ACC112 (cell line): ENCODE data around the gene GPC6.

Source experiments
- H2AFZ ChIP-seq: fragments of 200-600 bp; sonication (generic); one replicate; pipeline ENCODE4 v1.6.0; 2017; ENCODE audit warnings: antibody characterized with exemption, low read length; ENCODE audit not compliant: unreplicated experiment
- H3K27ac ChIP-seq: fragments of 200-600 bp; sonication (generic); 2 replicates; pipeline ENCODE4 v1.5.1; 2014; ENCODE audit warnings: low read depth, mild to moderate bottlenecking, antibody characterized with exemption, low read length, moderate library complexity
- H3K27me3 ChIP-seq: fragments of 200-600 bp; sonication (generic); 2 replicates; pipeline ENCODE4 v1.6.1; 2014; ENCODE audit warnings: mild to moderate bottlenecking, antibody characterized with exemption, low read length, moderate library complexity, mixed read lengths; ENCODE audit not compliant: insufficient read depth
- H3K36me3 ChIP-seq: fragments of 200-600 bp; sonication (generic); 2 replicates; pipeline ENCODE4 v1.6.1; 2016; ENCODE audit warnings: mild to moderate bottlenecking, antibody characterized with exemption, low read length, moderate library complexity, mixed read lengths; ENCODE audit not compliant: insufficient read depth
- H3K4me1 ChIP-seq: fragments of 200-600 bp; sonication (generic); one replicate; pipeline ENCODE4 v1.6.1; 2016; ENCODE audit warnings: low read length, mixed read lengths; ENCODE audit not compliant: insufficient read depth, unreplicated experiment, control insufficient read depth
- H3K4me3 ChIP-seq: fragments of 200-600 bp; sonication (generic); 2 replicates; pipeline ENCODE4 v1.5.1; 2014; ENCODE audit warnings: mild to moderate bottlenecking, low read depth, low read length
- H3K79me2 ChIP-seq: fragments of 200-600 bp; sonication (generic); one replicate; pipeline ENCODE4 v1.6.0; 2016; ENCODE audit warnings: low read length; ENCODE audit not compliant: control insufficient read depth, unreplicated experiment, insufficient read depth

The GPC6 gene

DNA sequence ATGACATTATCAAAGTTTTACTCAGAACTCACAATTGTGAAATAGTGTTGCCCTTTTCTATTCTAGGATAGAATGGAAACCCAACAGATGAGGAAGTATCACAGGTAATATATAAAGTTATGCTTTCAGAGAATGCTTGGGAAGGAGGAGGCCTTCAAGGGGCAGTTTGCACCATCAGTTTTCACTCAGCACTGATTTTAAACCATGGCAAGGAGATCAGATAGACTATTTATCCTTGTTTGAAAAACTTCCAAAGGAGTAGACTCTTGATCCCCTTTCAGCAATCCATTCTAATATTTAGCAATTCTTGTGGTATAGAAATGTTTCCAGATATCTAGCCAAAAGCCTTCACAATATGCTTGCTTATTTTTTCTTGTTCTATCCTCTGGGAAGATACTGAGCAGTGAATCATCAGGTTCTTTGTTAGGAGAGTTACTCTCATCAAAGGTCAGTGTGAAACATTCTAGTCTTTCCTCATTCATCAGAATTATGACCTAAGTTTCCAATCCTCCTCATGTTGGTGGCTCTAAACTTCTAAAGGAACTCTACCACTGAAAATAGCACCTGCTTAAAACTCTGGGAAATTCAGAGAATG lies 3.8 kb downstream of the GPC6 start:
- Histone ChIP-seq H3K79me2 (peaks cover 22% of the 10 kb centered on the region), H2AFZ (peak overlapping the region; percentile 12), H3K36me3 (no peaks in the 10 kb centered on the region), H3K27ac (peak overlapping the region; percentile 83), H3K4me3 (peak overlapping the region; percentile 92), H3K4me1 (peaks cover 27% of the 10 kb centered on the region), H3K27me3 (no peaks in the 10 kb centered on the region)

GRCh38 chr13:93231867-93232266 lies 5.3 kb downstream of the GPC6 start:
- Histone ChIP-seq H3K27ac (0 out of 2 replicates have a peak overlapping the region, but pooled peaks have one; percentile 12), H3K27me3 (no peaks in the 10 kb centered on the region), H3K36me3 (no peaks in the 10 kb centered on the region), H3K79me2 (peaks cover 22% of the 10 kb centered on the region), H2AFZ (no peak overlapping the region), H3K4me1 (peaks cover 34% of the 10 kb centered on the region), H3K4me3 (no peak overlapping the region)

GRCh38 chr13:93233997-93234416 lies 7.4 kb downstream of the GPC6 start:
- H3K27ac ChIP-seq, result no peak overlapping the region
- H3K4me3 ChIP-seq, result no peak overlapping the region
- no peaks in the 10 kb centered on the region for H3K27me3 ChIP-seq
- H2AFZ ChIP-seq, result no peak overlapping the region
- H3K4me1 ChIP-seq, result peaks cover 34% of the 10 kb centered on the region
- H3K36me3 ChIP-seq, result peaks cover 7% of the 10 kb centered on the region; the same call in 1 of the 2 replicates
- peaks cover 18% of the 10 kb centered on the region for H3K79me2 ChIP-seq

- Histone ChIP-seq H3K27me3 (no peaks in the 10 kb centered on the region), H2AFZ (no peak overlapping the region), H3K4me1 (peaks cover 32% of the 10 kb centered on the region), H3K79me2 (peaks cover 14% of the 10 kb centered on the region), H3K4me3 (no peak overlapping the region), H3K36me3 (peaks cover 7% of the 10 kb centered on the region; the same call in 1 of the 2 replicates), H3K27ac (no peak overlapping the region)
These were observed 7.9 kb downstream of the GPC6 start for GRCh38 chr13:93234459-93234858.

GRCh38 chr13:93235258-93236015 lies 8.8 kb downstream of the GPC6 start:
- Histone ChIP-seq H3K4me1 (peaks cover 22% of the 10 kb centered on the region), H3K27ac (peak overlapping the region; percentile 59), H3K36me3 (peaks cover 7% of the 10 kb centered on the region; the same call in 1 of the 2 replicates), H3K27me3 (no peaks in the 10 kb centered on the region), H3K4me3 (no peak overlapping the region), H2AFZ (peak overlapping the region; percentile 6), H3K79me2 (peaks cover 11% of the 10 kb centered on the region)

DNA sequence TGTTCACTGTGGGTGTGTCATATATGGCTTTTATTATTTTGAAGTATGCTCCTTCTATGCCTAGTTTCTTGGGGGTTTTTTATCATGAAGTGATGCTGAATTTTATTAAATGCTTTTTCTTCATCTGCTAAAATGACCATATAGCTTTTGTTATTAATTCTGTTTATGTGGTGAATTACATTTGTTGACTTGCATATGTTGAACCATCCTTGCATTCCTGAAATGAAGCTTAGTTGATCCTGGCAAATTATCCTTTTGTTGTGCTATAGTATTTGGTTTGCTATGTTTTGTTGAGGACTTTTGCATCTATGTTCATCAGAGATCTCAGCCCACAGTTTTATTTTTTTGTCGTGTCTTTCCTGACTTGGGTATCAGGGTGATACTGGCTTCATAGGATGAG lies 12.1 kb downstream of the GPC6 start:
- no peak overlapping the region for H3K4me3 ChIP-seq
- no peaks in the 10 kb centered on the region for H3K27me3 ChIP-seq
- H3K4me1 ChIP-seq, result peaks cover 13% of the 10 kb centered on the region
- no peak overlapping the region for H3K27ac ChIP-seq
- no peak overlapping the region for H2AFZ ChIP-seq
- peaks cover 7% of the 10 kb centered on the region; the same call in 1 of the 2 replicates for H3K36me3 ChIP-seq
- peaks cover 5% of the 10 kb centered on the region for H3K79me2 ChIP-seq

DNA sequence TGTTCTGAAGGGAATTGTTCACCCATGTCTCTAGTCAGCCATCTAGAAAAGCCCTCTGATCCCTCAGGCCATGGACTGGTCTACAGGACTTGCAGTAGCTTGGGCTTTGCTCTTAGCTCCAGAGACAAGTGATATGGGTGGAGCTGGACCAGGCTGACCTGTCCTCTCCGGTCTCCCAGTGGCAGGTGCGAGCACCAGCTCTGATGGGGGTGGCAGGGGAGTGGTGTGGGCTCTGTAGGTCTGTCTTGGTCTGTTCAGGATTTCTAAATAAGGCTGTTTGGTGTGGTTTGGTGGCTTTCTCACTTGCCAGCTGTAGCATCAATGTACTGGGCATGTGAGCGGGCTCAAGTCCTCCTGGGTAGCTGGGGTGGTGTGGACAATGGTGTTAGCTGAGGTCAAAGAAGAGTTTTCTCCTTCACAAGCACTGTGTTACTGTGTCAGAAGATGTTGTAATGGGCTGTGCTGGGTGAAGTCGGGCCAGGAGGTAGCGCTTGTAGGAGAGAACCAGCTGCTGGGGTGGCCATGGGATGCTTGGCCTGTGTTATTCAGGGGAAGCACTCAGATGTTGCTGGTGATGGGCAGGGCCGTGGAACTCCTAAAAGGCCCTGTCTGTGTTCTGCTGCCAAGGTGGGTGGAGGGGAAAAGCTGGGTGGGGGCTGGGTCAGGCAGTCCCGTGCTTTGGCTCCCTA lies 16.9 kb downstream of the GPC6 start:
- no peaks in the 10 kb centered on the region for H3K27me3 ChIP-seq
- H3K79me2 ChIP-seq, result peaks cover 12% of the 10 kb centered on the region
- H3K36me3 ChIP-seq, result peaks cover 4% of the 10 kb centered on the region; the same call in 1 of the 2 replicates
- H3K4me3 ChIP-seq, result no peak overlapping the region; the same call in 1 of the 2 replicates
- H3K4me1 ChIP-seq, result peaks cover 12% of the 10 kb centered on the region
- no peak overlapping the region for H3K27ac ChIP-seq
- H2AFZ ChIP-seq, result no peak overlapping the region

DNA sequence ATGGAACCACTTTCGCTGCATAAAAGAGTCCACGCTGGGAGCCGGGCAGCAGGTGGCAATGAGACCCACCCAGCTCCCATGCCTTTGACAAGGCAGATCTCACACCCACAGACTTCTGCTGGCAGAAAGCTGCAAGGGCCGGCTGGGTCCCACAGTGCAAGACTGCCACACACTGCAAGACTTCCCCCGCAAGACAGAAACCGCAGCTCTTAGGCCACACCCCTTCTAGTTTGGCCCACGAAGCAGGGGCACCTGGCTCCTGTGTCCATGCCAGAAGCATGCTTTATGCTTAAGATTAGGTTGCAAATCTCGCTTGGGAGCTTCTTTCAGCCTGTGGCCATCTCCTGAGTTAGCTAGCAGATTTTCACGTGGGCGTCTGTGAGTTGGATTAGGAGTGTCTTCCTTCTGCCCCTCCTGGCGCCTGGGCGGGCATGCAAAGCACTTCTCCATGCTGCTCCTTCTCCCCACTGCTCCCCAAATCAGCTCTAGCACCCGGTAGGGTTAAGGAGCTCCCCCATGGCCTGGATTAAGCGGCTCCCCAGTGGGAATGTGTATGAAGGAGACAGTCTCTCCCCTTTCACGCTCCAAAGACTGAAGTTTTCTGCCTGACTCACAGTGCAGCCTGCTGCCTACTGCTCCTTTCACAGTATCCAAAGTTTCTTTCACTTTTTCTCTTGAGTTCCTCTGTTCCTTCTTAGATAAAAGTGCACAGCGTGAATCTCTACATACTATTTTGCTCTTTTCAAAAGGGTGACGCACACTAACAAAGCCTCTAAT lies 17.7 kb downstream of the GPC6 start:
- H3K27me3 ChIP-seq, result no peaks in the 10 kb centered on the region
- H2AFZ ChIP-seq, result peak overlapping the region; percentile 44
- H3K4me3 ChIP-seq, result peak overlapping the region; percentile 55
- no peaks in the 10 kb centered on the region for H3K36me3 ChIP-seq
- peaks cover 12% of the 10 kb centered on the region for H3K79me2 ChIP-seq
- H3K4me1 ChIP-seq, result peaks cover 20% of the 10 kb centered on the region
- peak overlapping the region; percentile 80 for H3K27ac ChIP-seq

- no peaks in the 10 kb centered on the region for H3K27me3 ChIP-seq
- H2AFZ ChIP-seq, result peak overlapping the region; percentile 44
- H3K27ac ChIP-seq, result peak overlapping the region; percentile 80
- H3K4me3 ChIP-seq, result peak overlapping the region; percentile 55
- peaks cover 12% of the 10 kb centered on the region for H3K79me2 ChIP-seq
- H3K4me1 ChIP-seq, result peaks cover 26% of the 10 kb centered on the region
- no peaks in the 10 kb centered on the region for H3K36me3 ChIP-seq
These were observed 18.3 kb downstream of the GPC6 start for GRCh38 chr13:93244918-93245280.

GRCh38 chr13:93246069-93246468 lies 19.5 kb downstream of the GPC6 start:
- peaks cover 32% of the 10 kb centered on the region for H3K4me1 ChIP-seq
- no peaks in the 10 kb centered on the region for H3K36me3 ChIP-seq
- no peak overlapping the region for H3K27ac ChIP-seq
- no peak overlapping the region for H3K4me3 ChIP-seq
- H3K79me2 ChIP-seq, result peaks cover 12% of the 10 kb centered on the region
- no peaks in the 10 kb centered on the region for H3K27me3 ChIP-seq
- H2AFZ ChIP-seq, result peak overlapping the region; percentile 44
